ENCODE results near the gene RAE1.

RAE1 gene

GRCh38 chr20:57317789-57318371 is 33.2 kb upstream of the RAE1 start:
- H3K4me1 ChIP-seq (ENCODE audit: insufficient read depth, low read length), result peaks cover 5% of the 10 kb centered on the region; the same call in 1 of the 2 replicates
- H3K9me3 ChIP-seq (ENCODE audit: control insufficient read depth, insufficient read depth, low read length), result no peaks in the 10 kb centered on the region
- H3K36me3 ChIP-seq (ENCODE audit: insufficient read depth, low read length), result no peaks in the 10 kb centered on the region
- no peak overlapping the region for H3K9ac ChIP-seq (ENCODE audit: low read depth, low read length)

DNA sequence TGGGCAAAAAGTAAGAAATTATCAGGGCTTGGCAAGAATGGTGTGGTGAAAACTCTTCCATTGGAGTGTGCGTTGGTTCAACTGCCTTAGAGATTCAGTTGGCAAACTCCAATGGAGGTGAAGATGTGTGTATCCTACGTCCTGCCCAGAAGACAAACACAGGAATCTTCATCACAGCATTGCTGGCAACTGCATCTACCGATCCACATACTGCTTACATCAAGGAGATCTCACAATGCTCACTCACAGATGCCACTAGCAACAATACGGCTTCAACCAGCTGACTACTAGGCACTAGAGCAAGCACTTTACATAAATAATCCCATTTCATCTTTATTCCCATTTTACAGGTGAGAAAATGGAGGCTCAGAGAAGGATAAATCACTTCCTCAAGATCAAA is 31.5 kb upstream of the RAE1 start:
- Histone ChIP-seq H3K9ac (ENCODE audit: low read depth, low read length) (no peak overlapping the region), H3K4me1 (ENCODE audit: insufficient read depth, low read length) (peaks cover 11% of the 10 kb centered on the region; the same call in 1 of the 2 replicates), H3K9me3 (ENCODE audit: control insufficient read depth, insufficient read depth, low read length) (no peaks in the 10 kb centered on the region), H3K36me3 (ENCODE audit: insufficient read depth, low read length) (no peaks in the 10 kb centered on the region)

DNA sequence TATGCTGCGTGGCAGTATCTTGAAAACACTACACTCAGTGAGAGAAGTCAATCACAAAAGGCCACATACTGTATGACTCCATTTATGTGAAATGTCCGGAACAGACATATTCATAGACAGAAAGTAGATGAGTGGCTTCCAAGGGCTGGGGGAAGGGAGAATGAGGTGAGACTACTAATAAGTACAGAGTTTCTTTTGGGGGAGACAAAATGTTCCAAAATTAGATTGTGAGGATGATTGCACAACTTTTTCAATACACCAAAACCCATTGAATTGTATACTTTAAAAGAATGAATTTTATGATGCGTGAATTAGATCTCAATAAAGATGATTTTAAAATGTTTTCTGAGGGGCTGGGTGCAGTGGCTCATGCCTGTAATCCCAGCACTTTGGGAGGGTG is 30.7 kb upstream of the RAE1 start:
- H3K9ac ChIP-seq (ENCODE audit: low read depth, low read length), result no peak overlapping the region
- peaks cover 11% of the 10 kb centered on the region; the same call in 1 of the 2 replicates for H3K4me1 ChIP-seq (ENCODE audit: insufficient read depth, low read length)
- H3K36me3 ChIP-seq (ENCODE audit: insufficient read depth, low read length), result no peaks in the 10 kb centered on the region
- no peaks in the 10 kb centered on the region for H3K9me3 ChIP-seq (ENCODE audit: control insufficient read depth, insufficient read depth, low read length)

- H3K4me1 ChIP-seq (ENCODE audit: insufficient read depth, low read length), result peaks cover 11% of the 10 kb centered on the region; the same call in 1 of the 2 replicates
- no peaks in the 10 kb centered on the region for H3K9me3 ChIP-seq (ENCODE audit: control insufficient read depth, insufficient read depth, low read length)
- H3K36me3 ChIP-seq (ENCODE audit: insufficient read depth, low read length), result no peaks in the 10 kb centered on the region
- no peak overlapping the region for H3K9ac ChIP-seq (ENCODE audit: low read depth, low read length)
Measured at GRCh38 chr20:57321142-57321541, 29.9 kb upstream of the RAE1 start.

GRCh38 chr20:57322476-57322875 is 28.6 kb upstream of the RAE1 start:
- Histone ChIP-seq H3K36me3 (ENCODE audit: insufficient read depth, low read length) (no peaks in the 10 kb centered on the region), H3K9ac (ENCODE audit: low read depth, low read length) (no peak overlapping the region), H3K4me1 (ENCODE audit: insufficient read depth, low read length) (peaks cover 19% of the 10 kb centered on the region; the same call in 1 of the 2 replicates), H3K9me3 (ENCODE audit: control insufficient read depth, insufficient read depth, low read length) (no peaks in the 10 kb centered on the region)

GRCh38 chr20:57323034-57323433 is 28.0 kb upstream of the RAE1 start:
- Histone ChIP-seq H3K4me1 (ENCODE audit: insufficient read depth, low read length) (peaks cover 19% of the 10 kb centered on the region; the same call in 1 of the 2 replicates), H3K9ac (ENCODE audit: low read depth, low read length) (no peak overlapping the region), H3K9me3 (ENCODE audit: control insufficient read depth, insufficient read depth, low read length) (no peaks in the 10 kb centered on the region), H3K36me3 (ENCODE audit: insufficient read depth, low read length) (no peaks in the 10 kb centered on the region)

GRCh38 chr20:57325632-57326356 is 25.3 kb upstream of the RAE1 start:
- no peak overlapping the region for H3K9ac ChIP-seq (ENCODE audit: low read depth, low read length)
- H3K36me3 ChIP-seq (ENCODE audit: insufficient read depth, low read length), result no peaks in the 10 kb centered on the region
- peaks cover 19% of the 10 kb centered on the region; the same call in 1 of the 2 replicates for H3K4me1 ChIP-seq (ENCODE audit: insufficient read depth, low read length)
- no peaks in the 10 kb centered on the region for H3K9me3 ChIP-seq (ENCODE audit: control insufficient read depth, insufficient read depth, low read length)

DNA sequence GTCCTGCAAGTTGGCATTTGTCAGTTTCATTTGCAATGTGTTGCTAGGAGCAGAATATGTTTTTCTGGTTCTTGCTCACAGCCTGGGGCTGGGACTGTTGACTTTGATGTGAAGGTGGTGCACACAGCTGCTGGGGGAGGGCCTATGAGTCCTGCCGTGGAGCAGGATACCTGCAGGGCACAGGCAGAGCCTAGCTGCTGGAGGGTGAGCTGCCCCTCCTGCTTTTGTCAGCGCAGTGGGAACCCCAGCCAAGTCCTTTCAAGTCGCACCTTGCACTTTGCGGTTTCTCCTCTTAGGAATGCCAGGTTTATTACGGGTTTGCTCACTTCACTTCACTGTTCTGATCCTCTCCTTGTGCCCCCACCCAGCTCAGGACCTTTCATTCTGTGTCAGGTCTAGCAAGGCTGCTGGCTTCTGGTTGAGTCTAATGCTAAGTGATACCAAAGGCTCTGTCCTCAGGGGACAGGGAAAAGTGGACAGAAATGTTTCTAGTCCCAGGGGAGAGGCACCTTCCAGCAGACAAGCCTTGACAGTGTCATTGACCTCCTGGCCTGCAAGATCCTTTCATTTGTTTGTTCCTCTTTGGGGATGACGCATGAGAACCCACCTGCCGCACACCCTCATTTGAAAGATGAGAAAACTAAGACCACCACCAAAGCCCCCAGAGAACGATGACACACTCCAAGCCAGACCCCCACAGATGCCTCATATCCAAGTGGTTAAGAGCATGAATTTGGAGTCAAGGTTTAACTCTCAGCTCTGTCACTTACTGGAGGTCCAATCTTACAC is 24.2 kb upstream of the RAE1 start:
- Histone ChIP-seq H3K9ac (ENCODE audit: low read depth, low read length) (no peak overlapping the region), H3K9me3 (ENCODE audit: control insufficient read depth, insufficient read depth, low read length) (no peaks in the 10 kb centered on the region), H3K36me3 (ENCODE audit: insufficient read depth, low read length) (no peaks in the 10 kb centered on the region), H3K4me1 (ENCODE audit: insufficient read depth, low read length) (peaks cover 19% of the 10 kb centered on the region; the same call in 1 of the 2 replicates)

DNA sequence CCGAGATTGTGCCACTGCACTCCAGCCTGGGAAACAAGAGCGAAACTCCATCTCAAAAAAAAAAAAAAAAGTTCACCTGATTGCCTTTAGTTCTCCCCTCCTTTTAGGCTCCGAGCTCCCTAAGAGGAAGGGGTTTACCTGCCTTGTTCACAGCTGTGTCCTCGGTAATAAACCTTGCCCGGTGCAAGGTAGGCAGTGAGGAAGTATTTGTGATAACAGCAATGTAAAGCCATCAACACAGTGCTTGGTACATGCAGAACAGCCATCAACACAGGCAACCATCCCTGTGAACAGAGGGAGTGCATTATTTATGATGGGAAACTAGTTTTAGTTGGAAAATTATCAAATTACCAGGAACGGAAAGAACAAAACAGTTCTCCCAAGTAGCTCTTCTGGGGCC is 23.2 kb upstream of the RAE1 start:
- H3K4me1 ChIP-seq (ENCODE audit: insufficient read depth, low read length), result peaks cover 15% of the 10 kb centered on the region; the same call in 1 of the 2 replicates
- no peak overlapping the region for H3K9ac ChIP-seq (ENCODE audit: low read depth, low read length)
- H3K9me3 ChIP-seq (ENCODE audit: control insufficient read depth, insufficient read depth, low read length), result no peaks in the 10 kb centered on the region
- no peaks in the 10 kb centered on the region for H3K36me3 ChIP-seq (ENCODE audit: insufficient read depth, low read length)

GRCh38 chr20:57329608-57330221 is 21.3 kb upstream of the RAE1 start, which contains the start of gene SPO11:
Gene SPO11, plus strand, starts transcription at chr20:57329803. Its CDS starts 65 bp downstream, at chr20:57329868.
- Histone ChIP-seq H3K36me3 (ENCODE audit: insufficient read depth, low read length) (no peaks in the 10 kb centered on the region), H3K9me3 (ENCODE audit: control insufficient read depth, insufficient read depth, low read length) (no peaks in the 10 kb centered on the region), H3K9ac (ENCODE audit: low read depth, low read length) (no peak within 1 kb of the TSS), H3K4me1 (ENCODE audit: insufficient read depth, low read length) (0 out of 2 replicates have a peak, but pooled peaks cover 9% of the 10 kb centered on the region)

DNA sequence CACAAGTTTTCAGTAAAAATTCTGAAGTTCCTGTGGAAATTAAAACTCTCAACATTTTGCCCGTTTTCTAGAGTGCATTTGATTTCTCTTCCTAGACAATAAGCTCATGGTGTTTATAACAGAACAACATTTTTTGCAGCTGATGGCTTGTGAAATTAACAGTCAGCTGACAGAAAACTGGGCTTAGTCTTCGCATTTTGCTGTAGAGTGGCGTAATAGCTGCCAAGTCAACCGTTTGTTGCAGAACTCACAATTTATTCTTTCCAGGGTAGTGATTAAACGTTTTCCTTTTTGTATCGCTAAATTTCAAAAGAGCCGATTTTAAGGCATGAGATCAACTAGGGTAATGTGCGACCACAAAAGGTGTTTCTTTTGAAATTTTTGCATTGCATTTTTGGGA is 20.1 kb upstream of the RAE1 start:
- Histone ChIP-seq H3K9me3 (ENCODE audit: control insufficient read depth, insufficient read depth, low read length) (no peaks in the 10 kb centered on the region), H3K36me3 (ENCODE audit: insufficient read depth, low read length) (no peaks in the 10 kb centered on the region), H3K9ac (ENCODE audit: low read depth, low read length) (no peak overlapping the region), H3K4me1 (ENCODE audit: insufficient read depth, low read length) (0 out of 2 replicates have a peak, but pooled peaks cover 9% of the 10 kb centered on the region)

- H3K4me1 ChIP-seq (ENCODE audit: insufficient read depth, low read length), result no peaks in the 10 kb centered on the region
- no peaks in the 10 kb centered on the region for H3K9me3 ChIP-seq (ENCODE audit: control insufficient read depth, insufficient read depth, low read length)
- no peak overlapping the region for H3K9ac ChIP-seq (ENCODE audit: low read depth, low read length)
- no peaks in the 10 kb centered on the region for H3K36me3 ChIP-seq (ENCODE audit: insufficient read depth, low read length)
Measured at GRCh38 chr20:57332105-57333089, 18.7 kb upstream of the RAE1 start.

DNA sequence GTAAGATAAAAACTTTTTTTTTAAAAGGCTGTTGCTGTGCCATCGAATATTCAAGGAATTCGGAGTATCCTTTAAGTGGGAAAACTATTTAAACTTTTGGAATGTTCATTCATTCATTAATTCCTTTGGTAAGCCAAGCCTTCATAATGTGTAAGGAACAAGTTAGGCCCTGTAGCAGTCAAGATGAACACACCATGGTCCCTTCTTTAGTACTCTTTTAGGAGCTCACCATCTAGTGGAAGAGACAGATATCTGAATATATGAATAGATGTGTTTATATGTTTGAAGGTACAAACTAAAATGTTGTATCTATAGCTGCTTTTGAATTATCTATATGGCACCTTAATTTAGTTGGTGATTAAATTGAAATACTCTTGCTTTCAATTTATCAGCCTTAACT is 15.7 kb upstream of the RAE1 start:
- H3K36me3 ChIP-seq (ENCODE audit: insufficient read depth, low read length), result no peaks in the 10 kb centered on the region
- H3K9ac ChIP-seq (ENCODE audit: low read depth, low read length), result no peak overlapping the region
- H3K9me3 ChIP-seq (ENCODE audit: control insufficient read depth, insufficient read depth, low read length), result no peaks in the 10 kb centered on the region
- H3K4me1 ChIP-seq (ENCODE audit: insufficient read depth, low read length), result no peaks in the 10 kb centered on the region

All from ES-I3 (cell line).